Stomach (tissue), 9 donors: ENCODE data around the gene FURIN. TPM values are rescaled to one million over a fixed set of nuclear protein-coding genes. Genes with fewer than 3 reads are reported as not detected.
"Not testable (repeated sequence)": the region's sequence is repeated elsewhere in the genome, so short reads cannot be mapped to it uniquely, and the experiment has no call there.

Experiments used
- DNase-seq, 2 donors: peaks; one replicate each; pipeline versions ENCODE4 v3.0.0 to v3.0.0-alpha.2; 2013 to 2019
- H3K27ac ChIP-seq, 5 donors: fragments of 200-600 bp in 4 of 5; sonication (generic) in 4 of 5; one replicate each; pipeline ENCODE4 v1.5.1; 2013 to 2019; ENCODE audit warnings: mild to moderate bottlenecking in 1 of 5, moderate library complexity in 1 of 5
- H3K27me3 ChIP-seq, 3 donors: fragments of 200-600 bp; sonication (generic); one replicate each; pipeline ENCODE4 v1.5.1; 2017 to 2019; ENCODE audit warnings: mixed run types in 1 of 3
- H3K36me3 ChIP-seq, 4 donors: fragments of 200-600 bp; sonication (generic); 1 replicate in 3 of 4; 2 replicates in 1 of 4; pipeline ENCODE4 v1.5.1; 2016 to 2019
- H3K4me1 ChIP-seq, 4 donors: fragments of 200-600 bp; sonication (generic); one replicate each; pipeline ENCODE4 v1.5.1; 2016 to 2019
- H3K4me3 ChIP-seq, 4 donors: fragments of 200-600 bp; sonication (generic) in 3 of 4; one replicate each; pipeline ENCODE4 v1.5.1; 2016 to 2019; ENCODE audit warnings: mild to moderate bottlenecking in 1 of 4
- H3K9me3 ChIP-seq, 4 donors: fragments of 200-600 bp; sonication (generic); one replicate each; pipeline ENCODE4 v1.5.1; 2016 to 2019
- CTCF ChIP-seq, 7 experiments: fragments of 450-650 bp in 4 of 7; fragments of 200-600 bp in 3 of 7; sonication (generic) in 3 of 7; IDR thresholded peaks; one replicate each; pipeline ENCODE4 v1.5.1; 2016 to 2019; ENCODE audit warnings: antibody characterized with exemption in 7 of 7, control low read depth in 2 of 7, mild to moderate bottlenecking in 1 of 7
- EP300 ChIP-seq: sonication (generic); formaldehyde crosslinking; IDR thresholded peaks from one replicate; pipeline ENCODE4 v1.6.1; 2017; ENCODE audit warnings: antibody characterized with exemption
- POLR2A ChIP-seq, 4 donors: fragments of 450-650 bp; IDR thresholded peaks; one replicate each; pipeline ENCODE4 v1.6.1; 2016; ENCODE audit warnings: antibody characterized with exemption in 4 of 4, control low read depth in 2 of 4, mild to moderate bottlenecking in 1 of 4, moderate library complexity in 1 of 4
- POLR2AphosphoS5 ChIP-seq, 3 donors: sonication (generic); formaldehyde crosslinking; IDR thresholded peaks; one replicate each; pipeline ENCODE4 v1.6.1; 2016; ENCODE audit warnings: antibody characterized with exemption in 3 of 3
- whole genome bisulfite sequencing, 5 donors: extraction: QIAGEN DNeasy Blood & Tissue Kit in 3 of 5; methylation state at CpG; one replicate each; pipeline versions ENCODE4 v1.1.5 to v1.1.7; 2013 to 2018; 5-methylcytosine and 5-hydroxymethylcytosine counted together
- intact Hi-C: fragments of 100-400 bp; cut with DNase I; formaldehyde crosslinking; loops from one replicate; pipeline ENCODE4 v1.15.1; 2023; ENCODE audit warnings: low total_unique reads
- polyA plus RNA-seq, 3 donors: library from polyadenylated mRNA; stranded (reverse); fragments of 200-250 nt; gene quantifications; one replicate each; pipeline ENCODE4 v1.2.3, GENCODE V29; 2013
- total RNA-seq, 5 donors: library from RNA; depleted of rRNA; stranded (reverse); fragments of >200 nt; gene quantifications; one replicate each; pipeline versions ENCODE4 v1.1.0 to v1.2.3, GENCODE V29; 2014 to 2016
- donor health status: healthy with polysubstance abuse.
- donor health status: Bipolar disorder and iron deficiency.
- donor health status: healthy.

The FURIN gene
- total and polyA plus RNA-seq, 8 donors = 13.7 to 81.1 (median 43.2) TPM

DNA sequence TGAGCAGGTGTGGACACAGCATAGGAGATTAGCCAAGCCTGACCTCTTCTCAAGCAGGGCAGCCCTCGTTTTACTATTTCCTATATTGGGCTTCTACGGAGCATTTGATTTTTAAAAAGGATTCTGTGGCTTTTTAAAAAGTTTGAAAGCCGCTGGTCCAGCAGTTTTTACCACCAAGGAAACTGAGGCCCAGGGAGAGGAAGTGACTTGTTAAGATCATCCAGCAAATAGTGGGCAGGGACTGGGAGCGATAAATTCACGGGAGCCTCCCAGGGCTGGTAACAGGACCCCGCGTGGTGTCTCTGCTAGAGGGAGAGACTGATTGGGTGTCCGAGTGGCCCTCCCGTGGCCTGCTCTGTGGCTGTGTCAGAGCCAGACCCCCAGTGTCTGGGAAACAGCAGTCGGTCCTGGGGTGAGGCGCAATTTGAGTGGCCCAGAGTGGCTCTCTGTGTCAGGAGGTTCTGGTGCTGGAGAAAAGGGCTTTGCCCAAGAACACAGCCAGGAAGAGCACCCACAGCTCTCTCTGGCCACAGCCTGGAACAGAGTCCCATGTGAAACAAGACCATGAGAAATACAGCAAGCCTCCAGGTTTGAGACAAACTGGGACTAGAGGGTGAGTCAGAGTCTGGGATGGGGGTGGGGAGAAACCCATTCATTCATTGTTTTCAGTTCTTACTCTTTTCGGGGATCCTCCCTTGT lies 4.2 kb downstream of the FURIN start:
- H3K27ac ChIP-seq = peak overlapping the region; percentile 86 to 98 (median 93)
- DNase-seq = peak in 1 of 2 donors; percentile 51
- no peaks in the 10 kb centered on the region for H3K9me3 ChIP-seq
- no peaks in the 10 kb centered on the region for H3K27me3 ChIP-seq
- WGBS, 5 donors = 26 to 38% (median 33%) methylated on average over 11 to 12 of the region's 12 CpGs
- TF ChIP-seq CTCF (IDR thresholded peaks at IDR 0.05) (no peak), POLR2A (IDR thresholded peaks at IDR 0.05) (no peak), EP300 (no peak), POLR2AphosphoS5 (IDR thresholded peaks at IDR 0.05) (peak in 2 of 3 donors; percentile 9 to 56)
- peak overlapping the region; percentile 91 to 97 (median 93) for H3K4me3 ChIP-seq
- H3K36me3 ChIP-seq = peaks cover 18 to 27% (median 26%) of the 10 kb centered on the region in 4 donors
- H3K4me1 ChIP-seq = peaks cover 42 to 59% (median 51%) of the 10 kb centered on the region in 4 donors
- intact Hi-C loops = no loop called here

DNA sequence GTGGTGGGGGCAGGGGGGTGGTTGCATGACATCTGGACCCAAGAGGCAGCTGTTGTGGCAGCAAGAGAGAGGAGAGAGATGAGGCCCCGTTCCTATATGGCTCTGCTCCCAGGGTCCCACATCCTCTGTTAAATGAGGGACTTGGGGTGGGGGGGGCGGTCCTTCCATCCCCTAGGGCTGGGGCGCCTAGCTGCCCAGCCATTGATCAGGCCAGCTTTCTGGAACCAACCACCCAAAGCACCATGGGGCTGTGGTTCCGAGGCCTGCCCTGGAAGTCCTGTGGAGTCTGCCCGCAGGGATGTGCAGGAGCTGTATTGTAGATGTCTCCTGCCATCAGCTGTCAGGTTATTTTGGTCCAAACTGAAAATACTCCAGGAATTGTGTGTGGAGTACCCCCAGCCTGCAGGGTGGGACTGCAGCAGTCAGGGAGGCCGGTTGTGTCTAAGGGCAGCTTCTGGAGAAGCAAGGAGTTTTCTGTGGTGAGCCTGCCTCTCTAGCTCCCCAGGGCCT lies 5.2 kb downstream of the FURIN start:
- H3K4me1 ChIP-seq = peaks cover 42 to 59% (median 51%) of the 10 kb centered on the region in 4 donors
- peak overlapping the region in 4 of 5 donors; percentile 20 to 98 (median 90) for H3K27ac ChIP-seq
- 40 to 74% (median 72%) methylated on average over 1 to 6 of the region's 6 CpGs for WGBS, 5 donors
- intact Hi-C loops = no loop called here
- TF ChIP-seq CTCF (IDR thresholded peaks at IDR 0.05) (no peak), POLR2A (IDR thresholded peaks at IDR 0.05) (no peak), EP300 (no peak), POLR2AphosphoS5 (IDR thresholded peaks at IDR 0.05) (no peak)
- no peak for DNase-seq
- peaks cover 27 to 36% (median 35%) of the 10 kb centered on the region in 4 donors for H3K36me3 ChIP-seq
- H3K27me3 ChIP-seq = no peaks in the 10 kb centered on the region
- H3K9me3 ChIP-seq = no peaks in the 10 kb centered on the region
- H3K4me3 ChIP-seq = peak overlapping the region in 3 of 4 donors; percentile 9 to 93 (median 91)

- TF ChIP-seq EP300 (no peak), POLR2A (IDR thresholded peaks at IDR 0.05) (no peak), POLR2AphosphoS5 (IDR thresholded peaks at IDR 0.05) (peak in 1 of 3 donors; percentile 53), CTCF (IDR thresholded peaks at IDR 0.05) (no peak)
- Histone ChIP-seq H3K4me3 (peak overlapping the region in 3 of 4 donors; percentile 9 to 93 (median 91)), H3K4me1 (peaks cover 41 to 55% (median 46%) of the 10 kb centered on the region in 4 donors), H3K36me3 (peaks cover 32 to 41% (median 40%) of the 10 kb centered on the region in 4 donors), H3K9me3 (no peaks in the 10 kb centered on the region), H3K27ac (peak overlapping the region in 3 of 5 donors; percentile 86 to 98 (median 94)), H3K27me3 (no peaks in the 10 kb centered on the region)
- intact Hi-C loops = no loop called here
- 30 to 47% (median 31%) methylated on average over 13 to 15 of the region's 15 CpGs for WGBS, 5 donors
- peak; percentile 76 to 90 for DNase-seq
Observed at GRCh38 chr15:90873998-90874605, 5.7 kb downstream of the FURIN start.

DNA sequence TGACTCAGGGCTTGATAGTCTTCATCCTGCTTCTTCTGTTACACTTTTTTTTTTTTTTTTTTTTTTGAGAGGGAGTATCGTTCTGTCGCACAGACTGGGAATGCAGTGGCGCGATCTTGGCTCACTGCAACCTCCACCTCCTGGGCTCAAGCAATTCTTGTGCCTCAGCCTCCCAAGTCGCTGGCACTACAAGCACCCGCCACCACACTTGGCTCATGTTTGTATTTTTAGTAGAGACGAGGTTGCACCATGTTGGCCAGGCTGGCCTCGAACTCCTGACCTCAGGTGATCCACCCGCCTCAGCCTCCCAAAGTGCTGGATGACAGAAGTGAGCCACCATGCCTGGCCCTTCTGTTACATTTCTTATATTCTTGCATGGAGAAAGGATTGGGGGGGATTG lies 6.6 kb downstream of the FURIN start:
- Histone ChIP-seq H3K4me1 (peaks cover 32 to 46% (median 37%) of the 10 kb centered on the region in 4 donors), H3K36me3 (peaks cover 41 to 50% (median 49%) of the 10 kb centered on the region in 4 donors)
- H3K27ac ChIP-seq, H3K27me3 ChIP-seq, H3K4me3 ChIP-seq, H3K9me3 ChIP-seq, intact Hi-C loops, DNase-seq: not testable (repeated sequence)
- 81 to 99% (median 95%) methylated on average over 9 of the region's 9 CpGs for WGBS, 5 donors
